GM12878 (cell line): ENCODE results near the gene RNASE7. TPM values are rescaled to one million over a fixed set of nuclear protein-coding genes. Genes with fewer than 3 reads are reported as not detected.

Source experiments
- ASH2L ChIP-seq: fragments of 300-600, 200-600 bp; sonication (generic); IDR thresholded peaks from 2 replicates; pipeline ENCODE4 v1.6.1; 2017; ENCODE audit warnings: low read depth, mild to moderate bottlenecking, borderline replicate concordance
- BACH1 ChIP-seq: fragments of 450-650 bp; IDR thresholded peaks from 2 replicates; pipeline ENCODE4 v1.6.1; 2017; ENCODE audit warnings: mild to moderate bottlenecking, borderline replicate concordance
- BHLHE40 ChIP-seq, 2 experiments: fragments of 450-650 bp in 1 of 2; IDR thresholded peaks; 2 replicates each; pipeline ENCODE4 v1.6.1; 2011 to 2017; ENCODE audit warnings: low read depth in 2 of 2, borderline replicate concordance in 1 of 2, improper control_type of control experiment in 1 of 2, low read length in 1 of 2, mild to moderate bottlenecking in 1 of 2
- DPF2 ChIP-seq: fragments of 450-650 bp; IDR thresholded peaks from 2 replicates; pipeline ENCODE4 v1.6.1; 2017; ENCODE audit warnings: mild to moderate bottlenecking
- ESRRA ChIP-seq: IDR thresholded peaks from 2 replicates; pipeline ENCODE4 v1.6.1; 2012; ENCODE audit warnings: mild to moderate bottlenecking, low read length, improper control_type of control experiment
- FOXM1 ChIP-seq: IDR thresholded peaks from 2 replicates; pipeline ENCODE4 v1.6.1; 2012; ENCODE audit warnings: low read depth, mild to moderate bottlenecking, inconsistent platforms, low read length, moderate library complexity
- GABPA ChIP-seq: IDR thresholded peaks from 2 replicates; pipeline ENCODE4 v1.6.1; 2014; ENCODE audit warnings: antibody characterized with exemption, low read depth, mild to moderate bottlenecking, inconsistent platforms
- GATAD2B ChIP-seq: fragments of 450-650 bp; conservative IDR thresholded peaks from 2 replicates; pipeline ENCODE4 v1.6.1; 2017; ENCODE audit warnings: low read depth, mild to moderate bottlenecking, moderate library complexity
- IKZF1 ChIP-seq: fragments of 450-650 bp; conservative IDR thresholded peaks from 2 replicates; pipeline ENCODE4 v1.6.1; 2017; ENCODE audit warnings: antibody characterized with exemption, mild to moderate bottlenecking
- IKZF2 ChIP-seq, 2 experiments: fragments of 450-650 bp; IDR thresholded peaks; 2 replicates each; pipeline ENCODE4 v1.6.1; 2017; ENCODE audit warnings: mild to moderate bottlenecking in 2 of 2, moderate library complexity in 2 of 2
- NFXL1 ChIP-seq: fragments of 450-650 bp; IDR thresholded peaks from 2 replicates; pipeline ENCODE4 v1.6.1; 2017; ENCODE audit warnings: antibody characterized with exemption, mild to moderate bottlenecking, borderline replicate concordance
- PAX5 ChIP-seq: IDR thresholded peaks from 2 replicates; pipeline ENCODE4 v1.6.1; 2011; ENCODE audit warnings: low read depth, low read length, borderline replicate concordance
- RB1 ChIP-seq: fragments of 450-650 bp; formaldehyde crosslinking; IDR thresholded peaks from 2 replicates; pipeline ENCODE4 v1.6.1; 2017; ENCODE audit warnings: mild to moderate bottlenecking, borderline replicate concordance
- SKIL ChIP-seq: fragments of 450-650 bp; IDR thresholded peaks from 2 replicates; pipeline ENCODE4 v1.6.1; 2017; ENCODE audit warnings: mild to moderate bottlenecking, low read depth, inconsistent platforms; ENCODE audit not compliant: poor library complexity, severe bottlenecking
- STAT1 ChIP-seq: fragments of 450-650 bp; conservative IDR thresholded peaks from 2 replicates; pipeline ENCODE4 v1.6.1; 2014; ENCODE audit warnings: antibody characterized with exemption, mild to moderate bottlenecking
- TAF1 ChIP-seq: IDR thresholded peaks from 2 replicates; pipeline ENCODE4 v1.6.1; 2011; ENCODE audit warnings: mild to moderate bottlenecking, low read depth, low read length, borderline replicate concordance
- TARDBP ChIP-seq: IDR thresholded peaks from 2 replicates; pipeline ENCODE4 v1.6.1; 2016; ENCODE audit warnings: borderline replicate concordance
- TCF12 ChIP-seq: IDR thresholded peaks from 2 replicates; pipeline ENCODE4 v1.6.1; 2011; ENCODE audit warnings: low read depth, mild to moderate bottlenecking, low read length
- ZNF217 ChIP-seq: fragments of 450-650 bp; IDR thresholded peaks from 2 replicates; pipeline ENCODE4 v1.6.1; 2017; ENCODE audit warnings: antibody characterized with exemption, mild to moderate bottlenecking
- ZNF622 ChIP-seq: fragments of 450-650 bp; IDR thresholded peaks from 2 replicates; pipeline ENCODE4 v1.6.1; 2017; ENCODE audit warnings: mild to moderate bottlenecking, inconsistent platforms
- polyA plus RNA-seq, 11 experiments: library from polyadenylated mRNA; depleted of rRNA in 4 of 11; unstranded in 6 of 11; stranded (reverse) in 5 of 11; fragments of >200 nt; fragmentation: Nextera tagmentation in 4 of 11; fragmentation: Illumina TruSeq in 1 of 11; extraction: Ambion mirVana in 4 of 11; extraction: Trizol in 1 of 11; gene quantifications; 1 replicate in 1 of 11; 2 replicates in 10 of 11; pipeline versions ENCODE4 v1.2.1 to v1.2.3, GENCODE V29; 2011 to 2016; ENCODE audit warnings: inconsistent platforms in 2 of 11, missing spikeins in 2 of 11, low read depth in 1 of 11
- total RNA-seq, 4 experiments: library from RNA; depleted of rRNA in 3 of 4; stranded (reverse); fragments of >200 nt in 3 of 4; fragmentation: Illumina TruSeq in 1 of 4; extraction: Trizol in 1 of 4; gene quantifications; 2 replicates each; pipeline versions ENCODE4 v1.2.1 to v1.2.3, GENCODE V29; 2013 to 2021
- TF ChIP-seq, protein P1 (sequence below): IDR thresholded peaks from 2 replicates; pipeline ENCODE4 v1.6.1; 2011; ENCODE audit warnings: low read depth, mild to moderate bottlenecking, low read length, moderate library complexity, borderline replicate concordance; ENCODE audit errors: extremely low read depth
- TF ChIP-seq, protein P2 (sequence below): fragments of 450-650 bp; IDR thresholded peaks from 2 replicates; pipeline ENCODE4 v1.6.1; 2016; ENCODE audit warnings: mild to moderate bottlenecking
- TF ChIP-seq, protein P3 (sequence below): IDR thresholded peaks from 2 replicates; pipeline ENCODE4 v1.6.1; 2012; ENCODE audit warnings: low read length, inconsistent platforms

Gene RNASE7
- total and polyA plus RNA-seq, 10 of the 15 experiments (the other 5 are each of a cell fraction or from before 2014, with no cell fraction given): not detected

GRCh38 chr14:21071225-21072030 lies 29.3 kb downstream of the RNASE7 start (continued):
- peak; percentile 51; the same call in 1 of the 2 replicates for TF ChIP-seq DPF2
- TF ChIP-seq GABPA: no peak
- TF ChIP-seq TAF1: no peak
- no peak for TF ChIP-seq ASH2L
- peak; percentile 79 for TF ChIP-seq GATAD2B
- TF ChIP-seq TCF12: peak; percentile 78; the same call in 1 of the 2 replicates
- no peak for TF ChIP-seq ZNF622
- TF ChIP-seq, protein P1, sequence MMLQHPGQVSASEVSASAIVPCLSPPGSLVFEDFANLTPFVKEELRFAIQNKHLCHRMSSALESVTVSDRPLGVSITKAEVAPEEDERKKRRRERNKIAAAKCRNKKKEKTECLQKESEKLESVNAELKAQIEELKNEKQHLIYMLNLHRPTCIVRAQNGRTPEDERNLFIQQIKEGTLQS: no peak
- no peak for TF ChIP-seq SKIL
- TF ChIP-seq ZNF217: no peak
- no peak for TF ChIP-seq BACH1
- no peak for TF ChIP-seq BHLHE40 (IDR thresholded peaks at IDR 0.05; ENCODE audit: borderline replicate concordance in 1 of 2, low read depth in 2 of 2, low read length in 1 of 2)
- no peak for TF ChIP-seq TARDBP
- peak; percentile 39 to 40; a peak in 3 of 4 replicates for TF ChIP-seq IKZF2 (IDR thresholded peaks at IDR 0.05)
- TF ChIP-seq NFXL1: peak; percentile 97
- TF ChIP-seq STAT1: no peak
- no peak for TF ChIP-seq ESRRA
- TF ChIP-seq, protein P2, sequence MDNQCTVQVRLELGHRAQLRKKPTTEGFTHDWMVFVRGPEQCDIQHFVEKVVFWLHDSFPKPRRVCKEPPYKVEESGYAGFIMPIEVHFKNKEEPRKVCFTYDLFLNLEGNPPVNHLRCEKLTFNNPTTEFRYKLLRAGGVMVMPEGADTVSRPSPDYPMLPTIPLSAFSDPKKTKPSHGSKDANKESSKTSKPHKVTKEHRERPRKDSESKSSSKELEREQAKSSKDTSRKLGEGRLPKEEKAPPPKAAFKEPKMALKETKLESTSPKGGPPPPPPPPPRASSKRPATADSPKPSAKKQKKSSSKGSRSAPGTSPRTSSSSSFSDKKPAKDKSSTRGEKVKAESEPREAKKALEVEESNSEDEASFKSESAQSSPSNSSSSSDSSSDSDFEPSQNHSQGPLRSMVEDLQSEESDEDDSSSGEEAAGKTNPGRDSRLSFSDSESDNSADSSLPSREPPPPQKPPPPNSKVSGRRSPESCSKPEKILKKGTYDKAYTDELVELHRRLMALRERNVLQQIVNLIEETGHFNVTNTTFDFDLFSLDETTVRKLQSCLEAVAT: no peak
- peak; percentile 66 for TF ChIP-seq IKZF1
- TF ChIP-seq RB1: no peak
- TF ChIP-seq, protein P3, sequence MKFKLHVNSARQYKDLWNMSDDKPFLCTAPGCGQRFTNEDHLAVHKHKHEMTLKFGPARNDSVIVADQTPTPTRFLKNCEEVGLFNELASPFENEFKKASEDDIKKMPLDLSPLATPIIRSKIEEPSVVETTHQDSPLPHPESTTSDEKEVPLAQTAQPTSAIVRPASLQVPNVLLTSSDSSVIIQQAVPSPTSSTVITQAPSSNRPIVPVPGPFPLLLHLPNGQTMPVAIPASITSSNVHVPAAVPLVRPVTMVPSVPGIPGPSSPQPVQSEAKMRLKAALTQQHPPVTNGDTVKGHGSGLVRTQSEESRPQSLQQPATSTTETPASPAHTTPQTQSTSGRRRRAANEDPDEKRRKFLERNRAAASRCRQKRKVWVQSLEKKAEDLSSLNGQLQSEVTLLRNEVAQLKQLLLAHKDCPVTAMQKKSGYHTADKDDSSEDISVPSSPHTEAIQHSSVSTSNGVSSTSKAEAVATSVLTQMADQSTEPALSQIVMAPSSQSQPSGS: no peak
- no peak for TF ChIP-seq FOXM1
- peak; percentile 11; the same call in 1 of the 2 replicates for TF ChIP-seq PAX5
